HepG2 (cell line): Measurements from ENCODE around the gene MAVS. TPM values are rescaled to one million over a fixed set of nuclear protein-coding genes. Genes with fewer than 3 reads are reported as not detected.

Source experiments
- ATF5 ChIP-seq: sonication (generic); formaldehyde crosslinking; IDR thresholded peaks from 2 replicates; pipeline ENCODE4 v1.4.0; 2020; ENCODE audit warnings: mild to moderate bottlenecking, low read depth, missing genetic modification reagents
- CERS6 ChIP-seq: sonication (generic); formaldehyde crosslinking; IDR thresholded peaks from 2 replicates; pipeline ENCODE4 v1.5.0; 2020; ENCODE audit warnings: missing genetic modification reagents
- DZIP1 ChIP-seq: sonication (generic); formaldehyde crosslinking; IDR thresholded peaks from 2 replicates; pipeline ENCODE4 v1.5.0; 2020; ENCODE audit warnings: mild to moderate bottlenecking, missing genetic modification reagents
- KMT2B ChIP-seq: IDR thresholded peaks from 2 replicates; pipeline ENCODE4 v1.6.1; 2016; ENCODE audit warnings: missing genetic modification reagents, missing compliant biosample characterization
- MYC ChIP-seq: sonication (generic); formaldehyde crosslinking; IDR thresholded peaks from 2 replicates; pipeline ENCODE4 v1.9.0; 2021; ENCODE audit warnings: missing genetic modification reagents, borderline replicate concordance
- MYNN ChIP-seq: sonication (generic); formaldehyde crosslinking; IDR thresholded peaks from 2 replicates; pipeline ENCODE4 v1.4.0; 2020; ENCODE audit warnings: mild to moderate bottlenecking, low read depth, missing genetic modification reagents
- NCOA1 ChIP-seq: sonication (generic); formaldehyde crosslinking; IDR thresholded peaks from 2 replicates; pipeline ENCODE4 v1.9.0; 2021; ENCODE audit warnings: missing genetic modification reagents
- NCOA2 ChIP-seq: sonication (generic); formaldehyde crosslinking; IDR thresholded peaks from 2 replicates; pipeline ENCODE4 v1.8.0; 2022; ENCODE audit warnings: inconsistent platforms
- NR2F1 ChIP-seq, 2 experiments: fragments of 450-650 bp in 1 of 2; formaldehyde crosslinking in 1 of 2; IDR thresholded peaks; 2 replicates each; pipeline versions ENCODE4 v1.5.0 to v1.6.1; 2016 to 2020; ENCODE audit warnings: mild to moderate bottlenecking in 1 of 2, missing compliant biosample characterization in 1 of 2, missing genetic modification reagents in 1 of 2, moderate library complexity in 1 of 2
- NR3C1 ChIP-seq: sonication (generic); formaldehyde crosslinking; IDR thresholded peaks from 2 replicates; pipeline ENCODE4 v1.4.0; 2020; ENCODE audit warnings: missing genetic modification reagents
- POGZ ChIP-seq: sonication (generic); formaldehyde crosslinking; IDR thresholded peaks from 2 replicates; pipeline ENCODE4 v1.4.0; 2020; ENCODE audit warnings: mild to moderate bottlenecking, missing genetic modification reagents
- RFXANK ChIP-seq: IDR thresholded peaks from 2 replicates; pipeline ENCODE4 v1.6.1; 2016
- SALL1 ChIP-seq: sonication (generic); formaldehyde crosslinking; IDR thresholded peaks from 2 replicates; pipeline ENCODE4 v1.8.0; 2022; ENCODE audit warnings: mild to moderate bottlenecking, missing genetic modification reagents
- SIN3A ChIP-seq: IDR thresholded peaks from 2 replicates; pipeline ENCODE4 v1.6.1; 2011; ENCODE audit warnings: low read depth, mild to moderate bottlenecking, control low read depth, low read length, borderline replicate concordance
- ZFP91 ChIP-seq: sonication (generic); formaldehyde crosslinking; IDR thresholded peaks from 2 replicates; pipeline ENCODE4 v1.9.0; 2022; ENCODE audit warnings: missing genetic modification reagents, mild to moderate bottlenecking, borderline replicate concordance
- ZNF138 ChIP-seq: sonication (generic); formaldehyde crosslinking; IDR thresholded peaks from 2 replicates; pipeline ENCODE4 v1.5.0; 2020; ENCODE audit warnings: mild to moderate bottlenecking, low read depth, missing genetic modification reagents
- ZNF253 ChIP-seq: sonication (generic); formaldehyde crosslinking; IDR thresholded peaks from 2 replicates; pipeline ENCODE4 v1.8.0; 2022; ENCODE audit warnings: mild to moderate bottlenecking, missing genetic modification reagents, borderline replicate concordance
- ZNF343 ChIP-seq: sonication (generic); formaldehyde crosslinking; IDR thresholded peaks from 2 replicates; pipeline ENCODE4 v1.4.0; 2020; ENCODE audit warnings: mild to moderate bottlenecking, missing genetic modification reagents
- ZNF350 ChIP-seq: sonication (generic); formaldehyde crosslinking; IDR thresholded peaks from 2 replicates; pipeline ENCODE4 v1.4.0; 2020; ENCODE audit warnings: mild to moderate bottlenecking, low read depth, missing genetic modification reagents, borderline replicate concordance
- ZNF354B ChIP-seq: sonication (generic); formaldehyde crosslinking; IDR thresholded peaks from 2 replicates; pipeline ENCODE4 v1.8.0; 2022; ENCODE audit warnings: mild to moderate bottlenecking, missing genetic modification reagents
- ZNF468 ChIP-seq: sonication (generic); formaldehyde crosslinking; IDR thresholded peaks from 2 replicates; pipeline ENCODE4 v1.8.0; 2022; ENCODE audit warnings: mild to moderate bottlenecking, moderate library complexity, missing genetic modification reagents
- ZNF605 ChIP-seq: sonication (generic); formaldehyde crosslinking; IDR thresholded peaks from 2 replicates; pipeline ENCODE4 v1.8.0; 2022; ENCODE audit warnings: mild to moderate bottlenecking, missing genetic modification reagents
- ZNF883 ChIP-seq: sonication (generic); formaldehyde crosslinking; IDR thresholded peaks from 2 replicates; pipeline ENCODE4 v1.5.1; 2020; ENCODE audit warnings: mild to moderate bottlenecking, missing genetic modification reagents; ENCODE audit errors: not compliant biosample characterization
- polyA plus RNA-seq, 8 experiments: library from polyadenylated mRNA; depleted of rRNA in 3 of 8; stranded (reverse) in 7 of 8; unstranded in 1 of 8; fragments of >200 nt; fragmentation: Illumina TruSeq in 4 of 8; extraction: Trizol in 4 of 8; gene quantifications; 2 replicates each; pipeline versions ENCODE4 v1.2.1 to v1.2.3, GENCODE V29; 2011 to 2016; ENCODE audit warnings: low read depth in 4 of 8, missing spikeins in 1 of 8, mixed read lengths in 1 of 8; ENCODE audit not compliant: insufficient read depth in 1 of 8
- total RNA-seq, 5 experiments: library from RNA; depleted of rRNA; stranded (reverse); fragments of >200 nt; fragmentation: Illumina TruSeq; extraction: Trizol; gene quantifications; 2 replicates each; pipeline ENCODE4 v1.2.3, GENCODE V29; 2016; ENCODE audit warnings: low read depth in 1 of 5

MAVS gene
- total and polyA plus RNA-seq, 2 of the 13 experiments (the other 11 are each of a cell fraction or from before 2014, with no cell fraction given) = 27.3 to 36.6 TPM

GRCh38 chr20:3818155-3819151 lies 28.2 kb upstream of the MAVS start (continued):
- TF ChIP-seq ZNF883 (CRISPR knock-in tag) (peak; percentile 92), CERS6 (no peak), ZNF354B (peak; percentile 55; the same call in 1 of the 2 replicates), ZNF468 (CRISPR knock-in tag) (no peak), NCOA2 (CRISPR knock-in tag) (peak; percentile 60; the same call in 1 of the 2 replicates), NR3C1 (CRISPR knock-in tag) (no peak), MYC (peak; percentile 85), ZNF253 (0 out of 2 replicates have a peak, but pooled peaks have one; percentile 25), ZFP91 (CRISPR knock-in tag) (peak; percentile 87), ZNF343 (peak; percentile 90; the same call in 1 of the 2 replicates), ATF5 (CRISPR knock-in tag) (no peak), KMT2B (CRISPR knock-in tag) (peak; percentile 80), SIN3A (peak; percentile 93), NCOA1 (CRISPR knock-in tag) (peak; percentile 89; the same call in 1 of the 2 replicates), DZIP1 (CRISPR knock-in tag) (no peak), SALL1 (CRISPR knock-in tag) (peak; percentile 79; the same call in 1 of the 2 replicates), MYNN (CRISPR knock-in tag) (no peak), NR2F1 (CRISPR knock-in tag; IDR thresholded peaks at IDR 0.05) (peak in 1 of 2 experiments; percentile 12; a peak in 1 of 4 replicates), ZNF138 (peak; percentile 59; the same call in 1 of the 2 replicates), RFXANK (CRISPR knock-in tag) (peak; percentile 85; the same call in 1 of the 2 replicates), ZNF605 (CRISPR knock-in tag) (0 out of 2 replicates have a peak, but pooled peaks have one; percentile 53), POGZ (CRISPR knock-in tag) (peak; percentile 65), ZNF350 (CRISPR knock-in tag) (peak; percentile 88)
